HEK293 (cell line): ENCODE data around the gene PCDHGC5.

ENCODE experiments used
- CTCF ChIA-PET: fragments of 350-600 bp; formaldehyde crosslinking; extraction: SDS; loops from one replicate; lab custom pipeline; 2021; ENCODE audit warnings: antibody characterized with exemption; lab: Yijun Ruan, JAX
- POLR2A ChIA-PET: fragments of 300-600 bp; formaldehyde crosslinking; extraction: SDS; loops from one replicate; lab custom pipeline; 2020; ENCODE audit warnings: antibody characterized with exemption, inconsistent platforms; lab: Yijun Ruan, JAX
- H3K27ac ChIP-seq: fragments of 200-500 bp; sonication (Bioruptor generic); 2 replicates; pipeline ENCODE4 v1.5.1; 2014; ENCODE audit warnings: low read depth, low read length, control low read depth, inconsistent platforms; ENCODE audit errors: extremely low read depth
- H3K36me3 ChIP-seq, 2 experiments: fragments of 200-500 bp in 1 of 2; sonication (Bioruptor generic) in 1 of 2; 1 replicate in 1 of 2; 2 replicates in 1 of 2; pipeline ENCODE4 v1.5.1; 2014 to 2017; ENCODE audit warnings: inconsistent platforms in 2 of 2, low read length in 2 of 2; ENCODE audit not compliant: control insufficient read depth in 2 of 2, insufficient read depth in 1 of 2
- H3K4me1 ChIP-seq: fragments of 200-500 bp; sonication (Bioruptor generic); 2 replicates; pipeline ENCODE4 v1.5.1; 2014; ENCODE audit warnings: mild to moderate bottlenecking, low read length, inconsistent platforms; ENCODE audit not compliant: control insufficient read depth, insufficient read depth
- H3K4me3 ChIP-seq: 2 replicates; pipeline ENCODE4 v1.5.1; 2011; ENCODE audit warnings: low read depth, mild to moderate bottlenecking, control low read depth, low read length, moderate library complexity
- H3K9me3 ChIP-seq: fragments of 200-500 bp; sonication (Bioruptor generic); 2 replicates; pipeline ENCODE4 v1.5.1; 2014; ENCODE audit warnings: low read depth, low read length, inconsistent platforms; ENCODE audit not compliant: control insufficient read depth, insufficient read depth
- FEZF1 ChIP-seq: fragments of 450-650 bp; formaldehyde crosslinking; IDR thresholded peaks from 2 replicates; pipeline ENCODE4 v1.5.1; 2016; ENCODE audit warnings: missing biosample characterization, missing genetic modification characterization
- GLI2 ChIP-seq: fragments of 450-650 bp; formaldehyde crosslinking; IDR thresholded peaks from 2 replicates; pipeline ENCODE4; 2017; ENCODE audit warnings: missing biosample characterization, missing genetic modification characterization, low read depth, borderline replicate concordance
- GLIS1 ChIP-seq: fragments of 450-650 bp; formaldehyde crosslinking; IDR thresholded peaks from 2 replicates; pipeline ENCODE4 v1.5.1; 2016; ENCODE audit warnings: missing biosample characterization, missing genetic modification characterization
- HIC1 ChIP-seq: fragments of 450-650 bp; formaldehyde crosslinking; IDR thresholded peaks from 2 replicates; pipeline ENCODE4 v1.5.1; 2016; ENCODE audit warnings: missing biosample characterization, missing genetic modification characterization
- HOXC10 ChIP-seq: sonication (generic); formaldehyde crosslinking; IDR thresholded peaks from 2 replicates; pipeline ENCODE4 v1.8.1; 2023; ENCODE audit warnings: mild to moderate bottlenecking, missing genetic modification reagents
- INSM2 ChIP-seq: fragments of 450-650 bp; formaldehyde crosslinking; IDR thresholded peaks from 2 replicates; pipeline ENCODE4 v1.5.1; 2016; ENCODE audit warnings: missing biosample characterization, missing genetic modification characterization
- KLF17 ChIP-seq: fragments of 450-650 bp; formaldehyde crosslinking; IDR thresholded peaks from 2 replicates; pipeline ENCODE4 v1.5.1; 2016; ENCODE audit warnings: missing biosample characterization, missing genetic modification characterization
- PATZ1 ChIP-seq: fragments of 450-650 bp; formaldehyde crosslinking; IDR thresholded peaks from 2 replicates; pipeline ENCODE4 v1.5.1; 2016; ENCODE audit warnings: missing biosample characterization, missing genetic modification characterization
- PRDM10 ChIP-seq: fragments of 450-650 bp; formaldehyde crosslinking; IDR thresholded peaks from 2 replicates; pipeline ENCODE4 v1.5.1; 2016; ENCODE audit warnings: missing biosample characterization, missing genetic modification characterization
- SP7 ChIP-seq: fragments of 450-650 bp; formaldehyde crosslinking; IDR thresholded peaks from 2 replicates; pipeline ENCODE4 v1.5.1; 2016; ENCODE audit warnings: missing biosample characterization, missing genetic modification characterization
- ZBTB11 ChIP-seq: fragments of 450-650 bp; formaldehyde crosslinking; conservative IDR thresholded peaks from 2 replicates; pipeline ENCODE4 v1.5.1; 2016; ENCODE audit warnings: low read depth, missing biosample characterization, missing genetic modification characterization
- ZIC2 ChIP-seq: fragments of 450-650 bp; formaldehyde crosslinking; IDR thresholded peaks from 2 replicates; pipeline ENCODE4 v1.5.1; 2016; ENCODE audit warnings: missing biosample characterization, missing genetic modification characterization
- ZNF362 ChIP-seq: fragments of 450-650 bp; formaldehyde crosslinking; IDR thresholded peaks from 2 replicates; pipeline ENCODE4 v1.5.1; 2016; ENCODE audit warnings: missing biosample characterization, missing genetic modification characterization
- ZNF394 ChIP-seq: fragments of 450-650 bp; formaldehyde crosslinking; IDR thresholded peaks from 2 replicates; pipeline ENCODE4 v1.5.1; 2016; ENCODE audit warnings: missing biosample characterization, missing genetic modification characterization, mild to moderate bottlenecking, moderate library complexity, borderline replicate concordance
- ZNF571 ChIP-seq: fragments of 450-650 bp; formaldehyde crosslinking; IDR thresholded peaks from 2 replicates; pipeline ENCODE4 v1.5.0; 2017; ENCODE audit warnings: missing biosample characterization, missing genetic modification characterization
- ZNF600 ChIP-seq: fragments of 450-650 bp; formaldehyde crosslinking; IDR thresholded peaks from 2 replicates; pipeline ENCODE4 v1.5.1; 2016; ENCODE audit warnings: missing biosample characterization, missing genetic modification characterization
- ZNF629 ChIP-seq: fragments of 450-650 bp; formaldehyde crosslinking; IDR thresholded peaks from 2 replicates; pipeline ENCODE4 v1.5.1; 2017; ENCODE audit warnings: missing biosample characterization, missing genetic modification characterization

The PCDHGC5 gene

GRCh38 chr5:141514330-141515133, 25.7 kb downstream of the PCDHGC5 start:
- Histone ChIP-seq H3K27ac (no peak overlapping the region), H3K36me3 (peaks cover 5 to 57% of the 10 kb centered on the region in 2 experiments; a peak in 2 of 3 replicates), H3K4me1 (no peaks in the 10 kb centered on the region; the same call in 1 of the 2 replicates), H3K9me3 (no peaks in the 10 kb centered on the region), H3K4me3 (no peak overlapping the region)
- ChIA-PET CTCF (interaction anchor here (0.6 to 5.8 kb wide), 12 partner anchors 9 to 658 kb away, joined by 3 to 67 read pairs (median 4); partner anchors contain the start of genes PCDHGA10, PCDHGA11, PCDHGC3 and PCDHGC5), POLR2A (interaction anchor here (1.2 to 2.3 kb wide), 2 partner anchors 38 to 39 kb away, joined by 3 to 7 read pairs; no protein-coding TSS in a partner anchor)
- TF ChIP-seq SP7 (tag by site-specific recombination), result peak; percentile 53; the same call in 1 of the 2 replicates
- peak; percentile 89 for TF ChIP-seq GLIS1 (tag by site-specific recombination)
- TF ChIP-seq INSM2 (tag by site-specific recombination), result peak; percentile 24; the same call in 1 of the 2 replicates
- no peak for TF ChIP-seq ZNF394
- TF ChIP-seq ZNF629 (tag by site-specific recombination), result peak; percentile 65
- peak; percentile 78 for TF ChIP-seq ZIC2 (tag by site-specific recombination)
- no peak for TF ChIP-seq ZBTB11 (tag by site-specific recombination)
- 0 out of 2 replicates have a peak, but pooled peaks have one; percentile 13 for TF ChIP-seq ZNF362 (tag by site-specific recombination)
- TF ChIP-seq HOXC10 (CRISPR knock-in tag), result no peak
- TF ChIP-seq PRDM10 (tag by site-specific recombination), result 0 out of 2 replicates have a peak, but pooled peaks have one; percentile 11
- no peak for TF ChIP-seq GLI2
- TF ChIP-seq HIC1, result 0 out of 2 replicates have a peak, but pooled peaks have one; percentile 26
- peak; percentile 48; the same call in 1 of the 2 replicates for TF ChIP-seq FEZF1 (tag by site-specific recombination)
- no peak for TF ChIP-seq ZNF571 (tag by site-specific recombination)
- TF ChIP-seq ZNF600, result peak; percentile 96
- TF ChIP-seq PATZ1 (tag by site-specific recombination), result 0 out of 2 replicates have a peak, but pooled peaks have one; percentile 38
- TF ChIP-seq KLF17 (tag by site-specific recombination), result peak; percentile 73
